GM21576 (cell line): ENCODE measurements around the gene SLC9A1.

Experiments
- ATAC-seq: cut with Tn5 transposase; IDR thresholded peaks from one replicate; pipeline ENCODE4 v1.9.1; 2021; ENCODE audit warnings: mild to moderate bottlenecking, moderate library complexity; ENCODE audit not compliant: unreplicated experiment

The SLC9A1 gene

GRCh38 chr1:27084107-27084506 lies 70.8 kb downstream of the SLC9A1 start:
- ATAC-seq = no peak

GRCh38 chr1:27077968-27078367 lies 77.0 kb downstream of the SLC9A1 start:
- no peak for ATAC-seq

- no peak for ATAC-seq
Observed at GRCh38 chr1:27076803-27077202, 78.1 kb downstream of the SLC9A1 start.

DNA sequence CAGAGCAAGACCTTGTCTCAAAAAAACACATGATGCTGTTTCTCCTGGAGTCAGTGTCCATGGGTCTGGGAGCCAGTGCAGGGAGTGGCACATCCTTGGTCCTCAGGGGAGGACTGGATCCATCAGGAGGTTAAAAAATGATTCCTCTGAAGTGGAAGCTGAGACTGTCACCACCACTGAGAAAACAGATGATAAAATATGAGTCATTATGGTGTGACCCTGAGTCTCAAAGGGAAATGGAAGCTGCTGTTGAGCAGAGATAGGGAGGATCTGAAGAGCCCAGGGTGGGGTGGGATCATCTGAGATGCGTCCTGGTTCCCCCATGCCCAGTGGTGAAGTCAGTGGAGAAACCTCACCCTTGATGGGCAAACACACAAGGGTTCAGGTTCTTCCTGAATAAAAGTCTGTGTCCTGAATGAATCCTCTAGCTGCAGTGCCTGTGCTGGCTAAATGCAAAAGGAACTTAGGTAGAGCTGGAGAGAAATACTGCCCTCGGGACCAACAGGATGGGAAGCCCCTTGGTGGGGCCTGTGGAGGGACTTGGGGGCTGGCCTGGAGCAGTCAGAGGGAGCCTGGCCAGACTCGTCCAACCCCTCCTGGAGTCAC lies 80.6 kb downstream of the SLC9A1 start:
- no peak for ATAC-seq

GRCh38 chr1:27071049-27071416 lies 83.9 kb downstream of the SLC9A1 start:
- no peak for ATAC-seq

DNA sequence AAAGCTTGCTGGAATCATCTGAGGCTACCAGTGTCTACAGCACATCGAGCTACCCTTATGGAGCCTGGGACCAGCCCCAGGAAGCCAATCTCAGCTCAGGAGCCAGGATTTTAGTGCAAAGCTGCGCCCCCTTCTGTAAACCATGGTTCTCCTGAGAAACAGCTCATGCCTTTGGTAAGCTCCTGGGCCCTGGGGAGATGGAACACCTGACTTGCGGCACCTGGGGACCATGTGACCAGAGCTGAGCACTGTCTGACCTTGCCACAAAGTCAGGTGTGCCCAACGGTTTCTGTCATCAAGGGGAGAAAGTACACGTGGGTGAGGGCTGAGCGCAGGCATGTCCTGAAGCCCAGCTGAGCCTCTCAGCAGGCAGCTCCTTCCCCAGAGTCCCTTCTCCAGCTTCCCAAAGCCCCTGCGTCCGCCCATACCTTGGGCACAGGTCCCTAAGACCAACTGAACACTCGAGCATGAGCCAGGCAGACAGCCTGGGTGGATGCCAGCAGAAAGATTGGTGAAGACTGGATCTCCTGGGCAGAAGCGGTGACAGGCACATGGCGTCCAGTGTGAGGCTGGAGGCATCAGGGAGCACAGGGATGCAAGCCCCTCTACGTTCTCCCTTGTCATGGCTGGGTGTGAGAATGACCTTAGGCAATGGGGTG lies 84.4 kb downstream of the SLC9A1 start:
- no peak for ATAC-seq

DNA sequence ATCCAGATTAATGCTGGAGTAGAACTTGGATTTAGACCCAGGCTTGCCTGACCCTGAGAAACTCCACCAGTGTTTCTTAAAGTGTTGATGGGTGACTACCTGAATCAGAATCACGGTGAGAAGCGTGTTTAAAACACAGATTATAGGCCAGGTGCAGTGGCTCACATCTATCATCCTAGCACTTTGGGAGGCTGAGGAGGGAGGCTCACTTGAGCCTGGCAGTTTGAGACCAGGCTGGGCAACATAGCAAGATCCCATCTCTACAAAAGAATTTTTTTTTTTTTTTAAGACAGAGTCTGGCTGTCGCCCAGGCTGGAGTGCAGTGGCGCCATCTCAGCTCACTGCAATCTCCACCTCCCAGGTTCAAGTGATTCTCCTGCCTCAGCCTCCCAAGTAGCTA lies 86.0 kb downstream of the SLC9A1 start:
- no peak for ATAC-seq

GRCh38 chr1:27065999-27066630 lies 88.8 kb downstream of the SLC9A1 start:
- no peak for ATAC-seq

GRCh38 chr1:27060891-27061290 lies 94.0 kb downstream of the SLC9A1 start:
- no peak for ATAC-seq

- no peak for ATAC-seq
Observed at GRCh38 chr1:27058966-27059669, 95.8 kb downstream of the SLC9A1 start.

- no peak for ATAC-seq
Observed at GRCh38 chr1:27057801-27058625, 96.9 kb downstream of the SLC9A1 start.

- ATAC-seq = no peak
Observed at GRCh38 chr1:27057389-27057788, 97.5 kb downstream of the SLC9A1 start.

GRCh38 chr1:27053977-27054753 lies 100.8 kb downstream of the SLC9A1 start:
- no peak for ATAC-seq

- ATAC-seq = no peak
Observed at GRCh38 chr1:27052527-27052926, 102.4 kb downstream of the SLC9A1 start.

- no peak for ATAC-seq
Observed at GRCh38 chr1:27049607-27050006, 105.3 kb downstream of the SLC9A1 start.

DNA sequence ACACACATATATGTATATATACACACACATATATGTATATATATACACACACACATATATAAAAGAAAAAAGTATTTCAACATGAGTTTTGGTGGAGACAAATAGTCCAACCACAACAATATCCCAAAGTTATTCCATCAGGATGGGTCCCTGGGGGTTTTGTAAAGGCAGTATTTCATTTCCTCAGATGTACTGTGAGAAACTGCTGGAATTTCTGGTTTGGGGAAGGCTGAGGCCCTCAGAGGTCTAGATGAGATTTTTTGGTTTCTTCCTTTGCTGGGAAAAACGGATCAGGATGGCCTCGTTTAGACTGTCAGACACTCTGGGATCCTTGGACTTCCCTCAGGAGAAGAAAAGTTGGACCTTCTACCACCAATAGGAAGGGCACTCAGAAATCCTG lies 105.8 kb downstream of the SLC9A1 start:
- ATAC-seq = no peak
